HepG2 (cell line): Measurements from ENCODE around the gene KLRF1. TPM values are rescaled to one million over a fixed set of nuclear protein-coding genes. Genes with fewer than 3 reads are reported as not detected.

Experiments
- ATAC-seq: fragments of 200-7000 bp; cut with Tn5 transposase; 3 replicates; pipeline ENCODE4 v1.9.1; 2020; ENCODE audit warnings: mild to moderate bottlenecking, moderate library complexity
- BruUV-seq: library from RNA; stranded (reverse); fragments of 400-500 nt; replicated peaks from 2 replicates; lab custom pipeline; 2021; lab: Mats Ljungman, UMichigan
- CTCF ChIA-PET: fragments of 300-600 bp; formaldehyde crosslinking; extraction: SDS; loops from one replicate; lab custom pipeline; 2021; ENCODE audit warnings: low total read pairs, inconsistent platforms, low intra/inter-chr PET ratio; lab: Yijun Ruan, JAX
- POLR2A ChIA-PET: fragments of 350-600 bp; sonication (Branson Sonifier 250); formaldehyde crosslinking; loops from one replicate; lab custom pipeline; 2020; ENCODE audit warnings: antibody characterized with exemption, inconsistent platforms; lab: Yijun Ruan, JAX
- DNase-seq: peaks from one replicate; pipeline ENCODE4 v3.0.0-alpha.2; 2015; ENCODE audit warnings: low spot score
- FAIRE-seq: peaks from 3 replicates; lab custom pipeline; 2011; peaks lifted over from hg19 to GRCh38; lab: Jason Lieb, UNC
- H2AFZ ChIP-seq: one replicate; pipeline ENCODE4 v1.6.1; 2011; ENCODE audit warnings: low read length, inconsistent platforms
- H3K27ac ChIP-seq: fragments of 300-600 bp; 3 replicates; pipeline ENCODE4 v1.8.0; 2011; ENCODE audit warnings: mixed run types, mild to moderate bottlenecking, mixed read lengths, low read length, inconsistent platforms; ENCODE audit not compliant: insufficient read depth; ENCODE audit errors: extremely low read length
- H3K27me3 ChIP-seq, 2 experiments: fragments of 200-600 bp in 1 of 2; 2 replicates in 1 of 2; 3 replicates in 1 of 2; pipeline versions ENCODE4 v1.6.0 to v1.8.0; 2011; ENCODE audit warnings: low read length in 2 of 2, mild to moderate bottlenecking in 2 of 2, moderate library complexity in 2 of 2, inconsistent platforms in 1 of 2; ENCODE audit not compliant: insufficient read depth in 2 of 2, control insufficient read depth in 1 of 2
- H3K36me3 ChIP-seq, 2 experiments: fragments of 200-600 bp in 1 of 2; replicated peaks in 1 of 2; 2 replicates in 1 of 2; 3 replicates in 1 of 2; pipeline versions ENCODE4 v1.5.1 to v1.8.0; 2011; ENCODE audit warnings: low read length in 2 of 2, inconsistent platforms in 1 of 2; ENCODE audit not compliant: insufficient read depth in 2 of 2, control insufficient read depth in 1 of 2
- H3K4me1 ChIP-seq: 2 replicates; pipeline ENCODE4 v1.5.1; 2012; ENCODE audit warnings: low read length, inconsistent platforms; ENCODE audit not compliant: insufficient read depth
- H3K4me2 ChIP-seq: 2 replicates; pipeline ENCODE4 v1.6.0; 2011; ENCODE audit warnings: low read depth, low read length, inconsistent platforms
- H3K4me3 ChIP-seq, 3 experiments: fragments of 200-600 bp in 1 of 3; sonication (generic), shearing (Covaris generic) in 1 of 3; replicated peaks in 1 of 3; 2 replicates each; pipeline ENCODE4 v1.5.1; 2011 to 2016; ENCODE audit warnings: low read length in 3 of 3, inconsistent platforms in 2 of 3, low read depth in 2 of 3, mild to moderate bottlenecking in 2 of 3, control low read depth in 1 of 3, mixed read lengths in 1 of 3; ENCODE audit not compliant: insufficient read depth in 1 of 3
- H3K79me2 ChIP-seq: one replicate; pipeline ENCODE4 v1.6.1; 2011; ENCODE audit warnings: low read length, inconsistent platforms; ENCODE audit not compliant: insufficient read depth
- H3K9ac ChIP-seq: 2 replicates; pipeline ENCODE4 v1.6.0; 2011; ENCODE audit warnings: mild to moderate bottlenecking, low read depth, low read length, inconsistent platforms; ENCODE audit not compliant: insufficient read depth
- H3K9me3 ChIP-seq: 2 replicates; pipeline ENCODE4 v1.5.1; 2012; ENCODE audit warnings: mild to moderate bottlenecking, low read length
- H4K20me1 ChIP-seq: 2 replicates; pipeline ENCODE4 v1.6.0; 2011; ENCODE audit warnings: inconsistent platforms, mild to moderate bottlenecking, low read length, moderate library complexity; ENCODE audit not compliant: insufficient read depth
- ATF7 ChIP-seq, 2 experiments: fragments of 450-650 bp in 1 of 2; sonication (generic) in 1 of 2; formaldehyde crosslinking in 1 of 2; IDR thresholded peaks; 2 replicates each; pipeline versions ENCODE4 v1.4.0 to v1.6.1; 2016 to 2020; ENCODE audit warnings: antibody characterized with exemption in 1 of 2, mild to moderate bottlenecking in 1 of 2, missing genetic modification reagents in 1 of 2
- EP300 ChIP-seq, 3 experiments: sonication (generic) in 1 of 3; formaldehyde crosslinking in 1 of 3; IDR thresholded peaks; 2 replicates each; pipeline versions ENCODE4 v1.5.1 to v1.6.1; 2011 to 2020; ENCODE audit warnings: low read depth in 2 of 3, low read length in 2 of 3, borderline replicate concordance in 1 of 3, improper control_type of control experiment in 1 of 3, mild to moderate bottlenecking in 1 of 3, missing genetic modification reagents in 1 of 3, moderate library complexity in 1 of 3
- SNAPC4 ChIP-seq: sonication (generic); formaldehyde crosslinking; IDR thresholded peaks from 2 replicates; pipeline ENCODE4 v1.4.0; 2020; ENCODE audit warnings: mild to moderate bottlenecking, missing genetic modification reagents
- ZNF232 ChIP-seq: sonication (generic); formaldehyde crosslinking; IDR thresholded peaks from 2 replicates; pipeline ENCODE4 v1.4.0; 2020; ENCODE audit warnings: missing genetic modification reagents, borderline replicate concordance
- WGBS: methylation state at CpG from one replicate; pipeline ENCODE4 v1.1.6; 2017; ENCODE audit warnings: low lambda C conversion rate; 5-methylcytosine and 5-hydroxymethylcytosine counted together
- in situ Hi-C: cut with HindIII; loops from 2 replicates; pipeline ENCODE4 v1.10.0; 2017; ENCODE audit warnings: low pct_unique_long_range_greater_than_20kb; ENCODE audit not compliant: extremely low pct_ligation_motif_present
- intact Hi-C: fragments of 100-400 bp; cut with micrococcal nuclease; formaldehyde crosslinking; loops from one replicate; pipeline ENCODE4 v1.10.0; 2022; ENCODE audit not compliant: unreplicated experiment
- polyA plus RNA-seq, 8 experiments: library from polyadenylated mRNA; depleted of rRNA in 3 of 8; stranded (reverse) in 7 of 8; unstranded in 1 of 8; fragments of >200 nt; fragmentation: Illumina TruSeq in 4 of 8; extraction: Trizol in 4 of 8; gene quantifications; 2 replicates each; pipeline versions ENCODE4 v1.2.1 to v1.2.3, GENCODE V29; 2011 to 2016; ENCODE audit warnings: low read depth in 4 of 8, missing spikeins in 1 of 8, mixed read lengths in 1 of 8; ENCODE audit not compliant: insufficient read depth in 1 of 8
- total RNA-seq, 5 experiments: library from RNA; depleted of rRNA; stranded (reverse); fragments of >200 nt; fragmentation: Illumina TruSeq; extraction: Trizol; gene quantifications; 2 replicates each; pipeline ENCODE4 v1.2.3, GENCODE V29; 2016; ENCODE audit warnings: low read depth in 1 of 5

The KLRF1 gene
- total and polyA plus RNA-seq, 2 of the 13 experiments (the other 11 are each of a cell fraction or from before 2014, with no cell fraction given) = not detected

DNA sequence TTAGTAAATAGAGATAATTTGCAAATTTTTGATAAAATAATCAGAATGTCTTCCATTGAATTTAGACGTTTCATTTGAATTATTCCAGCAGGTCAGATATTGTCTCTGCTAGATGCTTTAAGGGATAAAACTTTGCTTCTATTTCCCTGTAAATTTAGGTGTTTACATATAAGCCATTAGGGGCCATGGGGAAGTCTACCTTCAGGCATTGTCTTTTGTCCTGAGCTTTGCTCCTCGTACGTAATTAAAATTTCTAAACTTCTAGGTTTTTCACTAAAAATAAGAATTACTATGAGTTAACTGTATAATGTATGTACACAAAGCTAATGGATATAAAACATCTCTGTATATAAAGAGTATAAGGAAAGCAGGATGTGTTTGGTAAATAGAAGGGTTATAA, 42.5 kb upstream of the KLRF1 start:
- DNase-seq (no peak), FAIRE-seq (no peak), ATAC-seq (no peak)
- Histone ChIP-seq H3K27ac (no peak overlapping the region), H3K4me3 (no peak overlapping the region), H3K9ac (no peak overlapping the region), H3K36me3 (no peaks in the 10 kb centered on the region), H3K4me1 (no peaks in the 10 kb centered on the region), H4K20me1 (no peaks in the 10 kb centered on the region), H3K79me2 (no peaks in the 10 kb centered on the region), H2AFZ (no peak overlapping the region), H3K27me3 (peaks cover 0 to 3% of the 10 kb centered on the region in 2 experiments; a peak in 1 of 5 replicates), H3K9me3 (no peaks in the 10 kb centered on the region), H3K4me2 (no peak overlapping the region)
- in situ Hi-C loops = no loop called here
- WGBS = 23% methylated on average over 3 of the region's 3 CpGs
- no TSS peak for BruUV-seq
- intact Hi-C loops = no loop called here
- TF ChIP-seq ATF7 (IDR thresholded peaks at IDR 0.05) (no peak), ATF7 (CRISPR knock-in tag; IDR thresholded peaks at IDR 0.05) (no peak), ZNF232 (CRISPR knock-in tag) (no peak), EP300 (IDR thresholded peaks at IDR 0.05; ENCODE audit: low read depth in 2 of 2, low read length in 2 of 2) (no peak), EP300 (CRISPR knock-in tag; IDR thresholded peaks at IDR 0.05; ENCODE audit: borderline replicate concordance) (no peak), SNAPC4 (no peak)
- ChIA-PET CTCF (no interaction called here), POLR2A (no interaction called here)
